ENCODE measurements around the gene TRIM73.
"Not testable (repeated sequence)": the region's sequence is repeated elsewhere in the genome, so short reads cannot be mapped to it uniquely, and the experiment has no call there.

The TRIM73 gene

GRCh38 chr7:75419210-75419609 lies 23.8 kb downstream of the TRIM73 start:
- not testable (repeated sequence) for H3K36me3 ChIP-seq (ENCODE audit: insufficient read depth, low read length); H3K9me3 ChIP-seq (replicated peaks; ENCODE audit: low read length); H3K27me3 ChIP-seq (ENCODE audit: control insufficient read depth, insufficient read depth, low read length); H3K9ac ChIP-seq (ENCODE audit: low read depth, low read length); H3K4me3 ChIP-seq (ENCODE audit: low read length); H3K4me2 ChIP-seq (ENCODE audit: low read length); H3K4me1 ChIP-seq (ENCODE audit: control insufficient read depth, insufficient read depth, low read length)

DNA sequence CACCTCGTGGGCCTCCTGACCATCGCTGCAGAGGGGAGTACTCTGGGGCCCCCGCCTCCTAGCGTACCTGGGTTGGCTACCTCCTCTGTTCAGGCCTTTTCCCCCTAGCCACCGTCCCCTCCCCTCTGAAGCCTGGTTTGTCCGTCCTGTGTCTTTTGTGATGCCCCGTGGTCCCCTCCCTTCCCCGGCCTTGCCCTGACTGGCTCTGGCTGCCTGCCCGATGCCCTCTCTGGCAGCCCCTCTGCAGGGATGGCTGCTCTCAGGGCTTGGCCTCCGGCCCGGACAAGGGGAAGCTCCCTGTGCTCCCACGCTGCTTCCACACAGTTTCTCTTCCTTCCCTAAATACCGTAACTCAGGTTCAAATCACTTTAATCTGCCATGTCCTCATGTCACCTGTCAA lies 24.3 kb downstream of the TRIM73 start:
- not testable (repeated sequence) for H3K27me3 ChIP-seq (ENCODE audit: control insufficient read depth, insufficient read depth, low read length); H3K4me2 ChIP-seq (ENCODE audit: low read length); H3K4me1 ChIP-seq (ENCODE audit: control insufficient read depth, insufficient read depth, low read length); H3K9ac ChIP-seq (ENCODE audit: low read depth, low read length); H3K9me3 ChIP-seq (replicated peaks; ENCODE audit: low read length); H3K4me3 ChIP-seq (ENCODE audit: low read length)
- peaks cover 11% of the 10 kb centered on the region for H3K36me3 ChIP-seq (ENCODE audit: insufficient read depth, low read length)

DNA sequence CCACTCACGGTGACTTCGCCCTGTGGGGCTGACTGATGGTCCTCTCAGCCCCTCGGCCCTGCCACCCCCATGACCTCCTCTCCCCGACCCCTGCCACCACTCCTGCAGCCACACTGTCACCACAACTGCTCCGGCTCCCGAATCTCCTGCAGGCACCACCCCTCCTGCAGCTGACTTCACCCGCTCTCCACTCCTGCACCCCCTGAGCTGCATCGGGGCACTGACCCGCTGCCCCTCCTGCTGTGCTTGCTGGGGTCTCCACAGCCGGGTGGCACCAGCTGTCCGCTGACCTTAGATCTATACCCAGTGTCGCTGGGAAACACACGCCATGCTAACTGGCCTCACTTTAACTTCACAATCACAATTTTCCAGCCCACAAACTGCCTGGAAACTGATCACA lies 24.7 kb downstream of the TRIM73 start:
- not testable (repeated sequence) for H3K27me3 ChIP-seq (ENCODE audit: control insufficient read depth, insufficient read depth, low read length); H3K4me3 ChIP-seq (ENCODE audit: low read length); H3K9ac ChIP-seq (ENCODE audit: low read depth, low read length); H3K9me3 ChIP-seq (replicated peaks; ENCODE audit: low read length); H3K4me2 ChIP-seq (ENCODE audit: low read length); H3K4me1 ChIP-seq (ENCODE audit: control insufficient read depth, insufficient read depth, low read length)
- H3K36me3 ChIP-seq (ENCODE audit: insufficient read depth, low read length) = peaks cover 11% of the 10 kb centered on the region

GRCh38 chr7:75421798-75422710 lies 26.6 kb downstream of the TRIM73 start:
- H3K4me3 ChIP-seq (ENCODE audit: low read length); H3K9ac ChIP-seq (ENCODE audit: low read depth, low read length); H3K36me3 ChIP-seq (ENCODE audit: insufficient read depth, low read length); H3K9me3 ChIP-seq (replicated peaks; ENCODE audit: low read length); H3K4me1 ChIP-seq (ENCODE audit: control insufficient read depth, insufficient read depth, low read length); H3K4me2 ChIP-seq (ENCODE audit: low read length); H3K27me3 ChIP-seq (ENCODE audit: control insufficient read depth, insufficient read depth, low read length): not testable (repeated sequence)

GRCh38 chr7:75423481-75423880 lies 28.1 kb downstream of the TRIM73 start:
- H3K36me3 ChIP-seq (ENCODE audit: insufficient read depth, low read length) = peaks cover 12% of the 10 kb centered on the region

GRCh38 chr7:75439000-75439399 lies 43.6 kb downstream of the TRIM73 start:
- not testable (repeated sequence) for H3K9ac ChIP-seq (ENCODE audit: low read depth, low read length); H3K4me1 ChIP-seq (ENCODE audit: control insufficient read depth, insufficient read depth, low read length); H3K9me3 ChIP-seq (replicated peaks; ENCODE audit: low read length); H3K4me3 ChIP-seq (ENCODE audit: low read length); H3K27me3 ChIP-seq (ENCODE audit: control insufficient read depth, insufficient read depth, low read length); H3K4me2 ChIP-seq (ENCODE audit: low read length)
- peaks cover 50% of the 10 kb centered on the region for H3K36me3 ChIP-seq (ENCODE audit: insufficient read depth, low read length)

More at GRCh38 chr7:75423481-75423880, 28.1 kb downstream of the TRIM73 start:
- H3K4me1 ChIP-seq (ENCODE audit: control insufficient read depth, insufficient read depth, low read length); H3K9ac ChIP-seq (ENCODE audit: low read depth, low read length); H3K4me3 ChIP-seq (ENCODE audit: low read length); H3K4me2 ChIP-seq (ENCODE audit: low read length); H3K27me3 ChIP-seq (ENCODE audit: control insufficient read depth, insufficient read depth, low read length); H3K9me3 ChIP-seq (replicated peaks; ENCODE audit: low read length): not testable (repeated sequence)

DNA sequence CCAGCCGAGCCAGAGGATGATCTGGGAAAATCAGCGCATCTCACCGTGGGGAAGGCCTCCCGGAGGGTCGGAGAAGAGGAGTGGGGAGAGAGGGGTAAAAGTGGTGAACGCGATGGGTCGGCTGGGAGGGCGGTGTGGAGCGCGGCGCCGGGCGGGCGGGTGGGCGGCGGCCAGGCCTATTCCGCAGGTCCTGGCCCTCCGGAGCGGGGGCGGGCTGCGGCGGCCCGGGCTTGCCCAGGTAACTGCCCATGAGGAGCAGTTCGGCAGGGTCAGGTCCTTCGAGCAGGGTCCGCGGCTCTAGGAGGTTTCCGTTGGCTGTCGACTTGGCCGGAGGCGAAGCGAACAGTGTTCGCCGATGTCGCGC lies 46.7 kb downstream of the TRIM73 start:
- H3K4me3 ChIP-seq (ENCODE audit: low read length) = peak overlapping the region; percentile 64
- H3K4me1 ChIP-seq (ENCODE audit: control insufficient read depth, insufficient read depth, low read length); H3K9me3 ChIP-seq (replicated peaks; ENCODE audit: low read length); H3K27me3 ChIP-seq (ENCODE audit: control insufficient read depth, insufficient read depth, low read length): not testable (repeated sequence)
- H3K4me2 ChIP-seq (ENCODE audit: low read length) = peak overlapping the region; percentile 62
- peak overlapping the region; percentile 58 for H3K9ac ChIP-seq (ENCODE audit: low read depth, low read length)
- peaks cover 31% of the 10 kb centered on the region for H3K36me3 ChIP-seq (ENCODE audit: insufficient read depth, low read length)

DNA sequence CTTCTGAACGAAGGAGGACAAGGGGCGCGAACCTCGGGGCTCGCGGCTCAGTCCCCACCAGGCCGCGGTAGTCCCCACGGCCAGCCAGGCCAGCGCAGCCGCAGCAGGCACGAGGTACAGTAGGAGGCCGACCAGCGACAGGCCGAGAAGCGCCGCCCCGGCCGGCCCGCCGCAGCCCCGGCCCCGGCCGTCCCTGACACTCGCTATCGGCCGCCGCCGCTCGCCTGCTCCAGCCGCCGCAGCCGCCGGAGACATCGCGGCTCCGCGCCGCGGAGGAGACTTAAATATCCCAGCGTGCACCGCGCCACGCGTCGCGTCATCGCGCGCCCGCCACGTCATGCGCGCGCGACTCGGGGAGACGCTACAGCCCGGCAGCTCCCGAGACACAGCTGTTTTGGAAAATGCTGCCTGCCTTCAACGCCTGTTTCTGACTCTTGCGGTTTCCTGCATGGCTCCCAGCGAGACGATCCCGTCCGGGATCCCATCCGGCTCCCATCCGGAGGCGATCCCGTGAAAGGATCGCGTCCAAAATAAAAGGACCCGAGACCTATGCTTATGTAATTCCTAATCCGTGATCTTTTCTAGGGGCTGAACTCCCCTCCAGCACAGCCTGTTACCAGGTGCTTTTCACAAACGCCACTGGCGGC lies 47.2 kb downstream of the TRIM73 start:
- H3K4me1 ChIP-seq (ENCODE audit: control insufficient read depth, insufficient read depth, low read length); H3K27me3 ChIP-seq (ENCODE audit: control insufficient read depth, insufficient read depth, low read length); H3K9me3 ChIP-seq (replicated peaks; ENCODE audit: low read length): not testable (repeated sequence)
- H3K9ac ChIP-seq (ENCODE audit: low read depth, low read length) = peak overlapping the region; percentile 79
- H3K4me3 ChIP-seq (ENCODE audit: low read length) = peak overlapping the region; percentile 69
- H3K4me2 ChIP-seq (ENCODE audit: low read length) = peak overlapping the region; percentile 65
- H3K36me3 ChIP-seq (ENCODE audit: insufficient read depth, low read length) = peaks cover 27% of the 10 kb centered on the region

DNA sequence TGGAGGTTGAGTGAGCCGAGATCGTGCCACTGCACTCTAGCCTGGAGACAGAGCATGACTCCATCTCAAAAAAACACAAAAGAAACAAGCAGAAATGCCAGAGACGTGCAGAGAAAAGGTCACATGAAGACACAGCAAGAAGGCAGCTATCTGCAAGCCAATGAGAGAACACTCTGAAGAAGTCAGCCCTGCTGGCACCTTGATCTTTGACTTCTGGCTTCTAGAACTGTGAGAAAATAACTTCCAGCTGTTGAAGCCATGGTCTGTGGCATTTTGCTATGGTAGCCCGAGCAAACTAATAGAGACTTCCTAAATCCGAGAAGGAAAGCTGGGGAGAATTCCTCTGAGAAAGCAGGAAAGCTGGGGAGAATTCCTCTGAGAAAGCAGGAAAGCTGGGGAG lies 54.5 kb downstream of the TRIM73 start:
- not testable (repeated sequence) for H3K9me3 ChIP-seq (replicated peaks; ENCODE audit: low read length); H3K4me3 ChIP-seq (ENCODE audit: low read length); H3K9ac ChIP-seq (ENCODE audit: low read depth, low read length); H3K4me1 ChIP-seq (ENCODE audit: control insufficient read depth, insufficient read depth, low read length); H3K4me2 ChIP-seq (ENCODE audit: low read length); H3K36me3 ChIP-seq (ENCODE audit: insufficient read depth, low read length); H3K27me3 ChIP-seq (ENCODE audit: control insufficient read depth, insufficient read depth, low read length)

DNA sequence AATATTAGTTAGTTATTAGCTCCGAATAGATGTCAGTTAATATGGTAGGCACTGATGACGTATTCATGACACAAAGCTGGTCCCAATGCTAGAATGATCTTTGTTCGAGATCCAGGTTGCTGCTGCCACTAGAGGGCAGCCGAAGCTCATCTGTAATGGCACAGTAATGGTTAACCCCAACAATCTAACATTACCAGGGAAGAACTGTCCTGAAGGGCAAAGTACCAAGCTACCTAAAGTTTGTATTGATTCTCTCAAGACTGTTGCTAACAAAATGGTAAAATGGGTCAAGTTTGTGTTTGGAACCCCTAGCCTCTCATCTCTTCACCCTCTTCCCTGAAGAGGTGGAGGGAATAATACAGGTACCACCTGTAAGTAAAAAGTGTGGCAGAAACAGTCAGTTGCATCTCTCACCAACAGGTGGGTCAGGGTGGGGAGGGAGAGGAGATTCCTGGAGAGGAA lies 57.1 kb downstream of the TRIM73 start:
- H3K4me2 ChIP-seq (ENCODE audit: low read length); H3K36me3 ChIP-seq (ENCODE audit: insufficient read depth, low read length): not testable (repeated sequence)

More for the DNA sequence above, 57.1 kb downstream of the TRIM73 start:
- H3K9me3 ChIP-seq (replicated peaks; ENCODE audit: low read length); H3K4me1 ChIP-seq (ENCODE audit: control insufficient read depth, insufficient read depth, low read length); H3K27me3 ChIP-seq (ENCODE audit: control insufficient read depth, insufficient read depth, low read length); H3K4me3 ChIP-seq (ENCODE audit: low read length); H3K9ac ChIP-seq (ENCODE audit: low read depth, low read length): not testable (repeated sequence)
